ENCODE data around the gene PIP4K2C. TPM values are rescaled to one million over a fixed set of nuclear protein-coding genes. Genes with fewer than 3 reads are reported as not detected.
A peak's percentile ranks its signal among the peaks of the same experiment; 100 is the strongest.

The PIP4K2C gene
- total and polyA plus RNA-seq, 4 experiments from 2014 or later: 30.4 to 45.0 (median 34.2) TPM

DNA sequence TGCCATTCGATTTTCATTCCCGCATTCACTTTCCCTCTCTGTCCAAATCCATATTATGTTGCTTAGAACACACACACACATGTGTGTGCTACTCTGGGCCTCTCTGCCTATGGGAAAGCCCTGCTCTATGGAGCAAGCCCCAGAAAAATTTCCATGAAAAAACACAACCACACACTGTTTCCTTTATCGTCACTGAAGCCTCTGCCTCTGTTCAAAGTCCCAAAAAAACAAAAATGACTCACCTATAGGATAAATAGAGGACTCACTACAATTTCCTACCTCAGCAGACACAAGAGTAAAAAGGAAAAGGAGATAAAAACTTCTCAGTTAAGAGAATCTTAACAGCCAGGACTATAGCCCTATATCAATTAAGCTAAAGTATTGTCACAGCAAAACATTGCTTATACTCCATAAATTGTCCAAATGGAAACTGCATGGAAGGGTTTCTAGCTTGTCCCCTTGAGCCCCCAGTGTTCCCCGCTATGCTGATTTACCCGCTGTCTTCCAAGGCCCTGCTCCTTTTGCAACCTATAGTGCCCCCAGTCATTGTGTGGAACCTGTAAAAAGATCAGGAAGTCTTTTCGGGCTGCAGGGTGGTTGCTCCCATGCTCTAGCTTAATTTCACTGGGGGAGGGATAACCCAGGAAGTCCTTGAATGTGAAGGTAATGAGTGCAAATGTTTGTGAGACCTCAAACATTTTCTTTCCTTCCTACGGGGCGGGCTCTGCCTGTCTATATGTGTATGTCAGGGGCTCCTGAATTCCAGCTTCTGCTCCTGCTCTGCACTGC, 11.1 kb upstream of the PIP4K2C start:
- H3K36me3 ChIP-seq (ENCODE audit: insufficient read depth, low read length): no peaks in the 10 kb centered on the region
- H3K4me1 ChIP-seq (ENCODE audit: insufficient read depth, low read length): no peaks in the 10 kb centered on the region
- ChIA-PET CTCF (ENCODE audit: partially characterized antibody) (interaction anchor here (1.0 to 6.8 kb wide), 5 partner anchors 28 to 121 kb away, joined by 3 to 124 read pairs (median 50); partner anchors contain the start of gene B4GALNT1), POLR2A (ENCODE audit: partially characterized antibody) (interaction anchor here (1.0 kb wide), 1 partner anchor 121 kb away, joined by 3 read pairs; no protein-coding TSS in a partner anchor)
- Mint-ChIP-seq H3K27me3 (peaks cover 6 to 9% of the 10 kb centered on the region in 2 donors), H3K4me3 (no peak overlapping the region), H3K9me3 (no peaks in the 10 kb centered on the region), H3K27ac (peak overlapping the region in 2 of 7 donors; percentile 31 to 46), H3K36me3 (no peaks in the 10 kb centered on the region), H3K4me1 (peaks cover 3 to 7% (median 5%) of the 10 kb centered on the region in 4 donors)
- no peaks in the 10 kb centered on the region for H3K27me3 ChIP-seq (ENCODE audit: insufficient read depth, low read length)
- no peaks in the 10 kb centered on the region for H3K9me3 ChIP-seq (ENCODE audit: control insufficient read depth in 1 of 2, low read length in 2 of 2)
- no peak overlapping the region for H3K27ac ChIP-seq (ENCODE audit: low read depth, low read length)
- DNase-seq: no peak
- intact Hi-C loops (cut with micrococcal nuclease): no loop called here
- H3K4me3 ChIP-seq (ENCODE audit: low read length in 2 of 2): no peak overlapping the region

DNA sequence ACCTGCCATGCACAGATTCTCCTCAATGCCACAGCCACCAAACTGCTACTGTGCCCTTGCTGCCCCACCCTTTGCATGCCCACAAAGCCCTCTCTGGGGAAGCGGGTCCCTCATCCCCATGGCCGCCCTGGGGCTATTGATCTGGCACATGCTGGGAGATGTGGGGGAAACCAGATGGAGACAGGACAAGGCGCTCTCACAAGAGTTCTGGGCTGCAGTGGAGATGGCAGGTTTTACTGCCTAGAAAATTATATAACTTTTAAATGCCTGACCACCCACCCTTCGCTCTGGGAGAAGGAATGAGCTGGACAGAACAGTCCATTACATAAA, 10.6 kb upstream of the PIP4K2C start:
- no peak overlapping the region for H3K4me3 Mint-ChIP-seq
- Histone ChIP-seq H3K27me3 (ENCODE audit: insufficient read depth, low read length) (no peaks in the 10 kb centered on the region), H3K27ac (ENCODE audit: low read depth, low read length) (no peak overlapping the region), H3K36me3 (ENCODE audit: insufficient read depth, low read length) (no peaks in the 10 kb centered on the region), H3K4me3 (ENCODE audit: low read length in 2 of 2) (no peak overlapping the region), H3K4me1 (ENCODE audit: insufficient read depth, low read length) (no peaks in the 10 kb centered on the region), H3K9me3 (ENCODE audit: control insufficient read depth in 1 of 2, low read length in 2 of 2) (no peaks in the 10 kb centered on the region)
- H3K4me1 Mint-ChIP-seq: peaks cover 3 to 7% (median 5%) of the 10 kb centered on the region in 4 donors
- DNase-seq: no peak
- H3K27me3 Mint-ChIP-seq: peaks cover 6 to 9% of the 10 kb centered on the region in 2 donors
- POLR2A ChIA-PET (ENCODE audit: partially characterized antibody): interaction anchor here (1.0 to 1.2 kb wide), 2 partner anchors 11 to 122 kb away, joined by 3 read pairs; partner anchors contain the start of gene PIP4K2C
- peak overlapping the region in 2 of 7 donors; percentile 31 to 46 for H3K27ac Mint-ChIP-seq
- no peaks in the 10 kb centered on the region for H3K36me3 Mint-ChIP-seq
- CTCF ChIA-PET (ENCODE audit: partially characterized antibody): interaction anchor here (0.8 to 6.8 kb wide), 6 partner anchors 10 to 122 kb away, joined by 3 to 124 read pairs (median 28); partner anchors contain the start of gene B4GALNT1
- intact Hi-C loops (cut with micrococcal nuclease): no loop called here
- H3K9me3 Mint-ChIP-seq: peaks cover 0 to 2% (median 0%) of the 10 kb centered on the region in 8 donors

DNA sequence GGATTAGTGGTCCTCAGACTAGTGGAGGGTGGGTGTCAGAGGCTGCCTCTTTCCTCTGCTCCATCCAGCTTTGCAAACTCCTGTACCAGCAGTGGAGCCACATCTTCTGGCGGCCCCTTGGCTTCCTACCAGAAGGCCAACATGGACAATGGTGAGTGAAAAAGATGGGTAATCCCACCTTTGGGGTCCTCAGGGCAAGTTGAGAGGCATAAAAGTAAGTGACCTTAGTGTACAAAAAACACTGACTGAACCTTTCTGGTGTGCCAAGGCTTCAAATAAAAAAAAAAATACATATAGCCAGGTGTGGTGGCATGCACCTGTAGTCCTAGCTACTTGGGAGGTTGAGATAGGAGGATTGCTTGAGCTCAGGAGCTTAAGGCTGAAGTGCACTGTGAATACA, 9.2 kb upstream of the PIP4K2C start:
- no peak for DNase-seq
- H3K4me1 Mint-ChIP-seq: peaks cover 3 to 7% (median 5%) of the 10 kb centered on the region in 4 donors
- peaks cover 0 to 2% (median 0%) of the 10 kb centered on the region in 8 donors for H3K9me3 Mint-ChIP-seq
- H3K36me3 ChIP-seq (ENCODE audit: insufficient read depth, low read length): no peaks in the 10 kb centered on the region
- CTCF ChIA-PET (ENCODE audit: partially characterized antibody): interaction anchor here (0.9 to 6.8 kb wide), 13 partner anchors 11 to 160 kb away, joined by 3 to 124 read pairs (median 4); partner anchors contain the start of genes B4GALNT1 and PIP4K2C
- no peaks in the 10 kb centered on the region for H3K36me3 Mint-ChIP-seq
- intact Hi-C loops (cut with micrococcal nuclease): loop anchor here (2.0 kb wide), 1 partner anchor 201 kb away; the partner anchor contains the start of gene TSFM
- H3K4me1 ChIP-seq (ENCODE audit: insufficient read depth, low read length): no peaks in the 10 kb centered on the region
- no peak overlapping the region for H3K27ac ChIP-seq (ENCODE audit: low read depth, low read length)
- no peaks in the 10 kb centered on the region for H3K9me3 ChIP-seq (ENCODE audit: control insufficient read depth in 1 of 2, low read length in 2 of 2)
- no peak overlapping the region for H3K4me3 ChIP-seq (ENCODE audit: low read length in 2 of 2)
- H3K27ac Mint-ChIP-seq: no peak overlapping the region
- no peaks in the 10 kb centered on the region for H3K27me3 ChIP-seq (ENCODE audit: insufficient read depth, low read length)
- H3K4me3 Mint-ChIP-seq: no peak overlapping the region
- H3K27me3 Mint-ChIP-seq: peaks cover 6 to 9% of the 10 kb centered on the region in 2 donors
- POLR2A ChIA-PET (ENCODE audit: partially characterized antibody): interaction anchor here (1.2 kb wide), 1 partner anchor 9 kb away, joined by 3 read pairs; the partner anchor contains the start of gene PIP4K2C

DNA sequence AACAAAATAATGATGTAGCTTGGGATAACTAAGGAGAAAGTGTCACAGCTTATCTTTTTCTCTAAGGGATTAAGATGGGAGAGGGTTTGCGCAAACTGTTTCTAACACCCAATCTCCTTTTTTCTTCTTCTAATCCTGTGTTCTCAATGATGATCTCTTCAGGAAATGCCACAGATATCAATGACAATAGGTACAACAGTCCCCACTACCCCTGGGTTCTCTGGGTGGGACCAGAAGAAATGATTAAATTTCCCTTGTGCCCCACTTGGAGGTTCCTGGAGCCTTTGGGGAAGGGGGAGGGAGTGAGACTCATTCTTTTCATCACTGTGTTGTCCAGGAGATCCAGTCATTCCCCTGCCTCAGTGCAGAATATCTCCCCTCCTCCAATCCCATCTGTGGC, 8.6 kb upstream of the PIP4K2C start:
- Histone ChIP-seq H3K36me3 (ENCODE audit: insufficient read depth, low read length) (no peaks in the 10 kb centered on the region), H3K4me1 (ENCODE audit: insufficient read depth, low read length) (no peaks in the 10 kb centered on the region), H3K9me3 (ENCODE audit: control insufficient read depth in 1 of 2, low read length in 2 of 2) (no peaks in the 10 kb centered on the region), H3K27ac (ENCODE audit: low read depth, low read length) (no peak overlapping the region), H3K27me3 (ENCODE audit: insufficient read depth, low read length) (no peaks in the 10 kb centered on the region), H3K4me3 (ENCODE audit: low read length in 2 of 2) (no peak overlapping the region)
- CTCF ChIA-PET (ENCODE audit: partially characterized antibody): interaction anchor here (0.7 to 6.8 kb wide), 28 partner anchors 7 to 322 kb away, joined by 3 to 124 read pairs (median 4); partner anchors contain the start of genes ARHGEF25, B4GALNT1, DTX3 and GLI1
- intact Hi-C loops (cut with micrococcal nuclease): loop anchor here (2.0 kb wide), 1 partner anchor 200 kb away; the partner anchor contains the start of gene TSFM
- Mint-ChIP-seq H3K36me3 (no peaks in the 10 kb centered on the region), H3K27ac (no peak overlapping the region), H3K27me3 (peaks cover 6 to 9% of the 10 kb centered on the region in 2 donors), H3K9me3 (peaks cover 0 to 2% (median 0%) of the 10 kb centered on the region in 8 donors), H3K4me3 (no peak overlapping the region), H3K4me1 (peaks cover 3 to 7% (median 5%) of the 10 kb centered on the region in 4 donors)
- DNase-seq: no peak
- POLR2A ChIA-PET (ENCODE audit: partially characterized antibody): interaction anchor here (1.3 to 2.4 kb wide), 3 partner anchors 38 to 111 kb away, joined by 4 to 11 read pairs (median 5); partner anchors contain the start of gene OS9

DNA sequence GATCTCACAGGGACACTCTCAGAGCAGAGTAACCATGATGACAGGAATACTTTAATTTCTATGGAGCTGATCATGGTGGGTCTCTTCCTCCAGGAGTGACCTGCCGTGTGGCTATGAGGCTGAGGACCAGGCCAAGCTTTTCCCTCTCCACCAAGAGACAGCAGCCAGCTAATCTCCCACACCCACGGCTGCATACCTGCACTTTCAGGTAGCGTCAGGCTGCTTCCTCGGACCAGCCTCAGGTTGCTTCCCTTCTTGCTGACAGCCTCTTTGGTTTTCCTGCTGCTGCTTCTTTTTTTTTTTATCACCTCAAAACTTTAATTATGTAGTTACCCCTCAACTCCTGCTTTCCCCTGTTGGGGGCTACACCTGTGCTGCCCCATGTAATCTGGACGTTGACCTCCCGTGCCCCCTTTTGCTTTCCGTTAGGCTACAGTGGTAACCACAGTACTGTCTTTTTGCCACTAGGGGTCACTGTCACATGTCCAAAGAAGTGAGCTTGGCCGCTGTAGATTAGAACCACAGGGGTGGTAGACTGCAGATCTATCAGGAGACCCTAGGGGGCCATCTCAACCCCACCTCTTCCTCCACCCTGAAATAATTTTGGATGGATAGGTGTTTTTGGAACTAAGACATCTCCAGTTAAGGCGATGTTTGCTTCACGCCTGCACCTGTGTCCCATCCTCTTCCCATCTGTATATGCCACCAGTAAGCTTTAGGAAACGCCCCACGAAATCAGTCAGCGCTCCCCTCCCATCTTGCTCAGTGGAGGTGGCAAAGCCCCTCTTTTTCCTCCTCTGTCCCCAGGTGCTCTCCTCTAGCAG, 7.8 kb upstream of the PIP4K2C start:
- intact Hi-C loops (cut with micrococcal nuclease): loop anchor here (1.0 to 2.0 kb wide), 8 partner anchors 8 to 322 kb away; partner anchors contain the start of genes B4GALNT1, MBD6, PIP4K2C and TSFM
- peak; percentile 70 to 77 (median 74) for DNase-seq
- Mint-ChIP-seq H3K36me3 (no peaks in the 10 kb centered on the region), H3K4me1 (peaks cover 3 to 7% (median 5%) of the 10 kb centered on the region in 4 donors), H3K27ac (peak overlapping the region in 2 of 7 donors; percentile 26 to 38), H3K9me3 (peaks cover 0 to 2% (median 0%) of the 10 kb centered on the region in 8 donors), H3K27me3 (peaks cover 6 to 9% of the 10 kb centered on the region in 2 donors), H3K4me3 (no peak overlapping the region)
- Histone ChIP-seq H3K36me3 (ENCODE audit: insufficient read depth, low read length) (no peaks in the 10 kb centered on the region), H3K4me1 (ENCODE audit: insufficient read depth, low read length) (no peaks in the 10 kb centered on the region), H3K9me3 (ENCODE audit: control insufficient read depth in 1 of 2, low read length in 2 of 2) (no peaks in the 10 kb centered on the region), H3K27ac (ENCODE audit: low read depth, low read length) (no peak overlapping the region), H3K4me3 (ENCODE audit: low read length in 2 of 2) (no peak overlapping the region), H3K27me3 (ENCODE audit: insufficient read depth, low read length) (no peaks in the 10 kb centered on the region)
- CTCF ChIA-PET (ENCODE audit: partially characterized antibody): interaction anchor here (0.6 to 6.8 kb wide), 35 partner anchors 8 to 323 kb away, joined by 3 to 124 read pairs (median 4); partner anchors contain the start of genes ARHGEF25, B4GALNT1, DTX3 and GLI1
- POLR2A ChIA-PET (ENCODE audit: partially characterized antibody): interaction anchor here (0.9 to 2.4 kb wide), 4 partner anchors 10 to 110 kb away, joined by 3 to 11 read pairs (median 4); partner anchors contain the start of gene OS9

DNA sequence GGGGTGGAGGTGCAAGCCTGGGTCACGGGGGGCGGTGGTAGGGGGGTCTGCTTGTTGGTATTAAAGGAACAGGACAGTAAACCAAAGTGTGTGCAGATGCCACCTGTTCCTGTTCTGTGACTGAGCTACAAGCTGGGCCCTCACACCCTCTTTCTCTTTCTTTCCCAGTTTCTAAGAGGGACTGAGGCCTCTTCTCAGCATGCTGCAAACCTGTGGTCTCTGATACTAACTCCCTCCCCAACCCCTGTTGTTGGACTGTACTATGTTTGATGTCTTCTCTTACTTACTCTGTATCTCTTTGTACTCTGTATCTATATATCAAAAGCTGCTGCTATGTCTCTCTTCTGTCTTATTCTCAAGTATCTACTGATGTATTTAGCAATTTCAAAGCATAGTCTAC, 6.9 kb upstream of the PIP4K2C start:
- Histone ChIP-seq H3K36me3 (ENCODE audit: insufficient read depth, low read length) (no peaks in the 10 kb centered on the region), H3K9me3 (ENCODE audit: control insufficient read depth in 1 of 2, low read length in 2 of 2) (no peaks in the 10 kb centered on the region), H3K4me3 (ENCODE audit: low read length in 2 of 2) (no peak overlapping the region), H3K27ac (ENCODE audit: low read depth, low read length) (no peak overlapping the region), H3K27me3 (ENCODE audit: insufficient read depth, low read length) (no peaks in the 10 kb centered on the region), H3K4me1 (ENCODE audit: insufficient read depth, low read length) (no peaks in the 10 kb centered on the region)
- intact Hi-C loops (cut with micrococcal nuclease): no loop called here
- DNase-seq: no peak
- ChIA-PET CTCF (ENCODE audit: partially characterized antibody) (interaction anchor here (0.6 to 6.8 kb wide), 33 partner anchors 7 to 322 kb away, joined by 3 to 124 read pairs (median 5); partner anchors contain the start of genes B4GALNT1, DTX3, GLI1 and OS9), POLR2A (ENCODE audit: partially characterized antibody) (interaction anchor here (0.9 to 2.4 kb wide), 4 partner anchors 9 to 157 kb away, joined by 3 to 11 read pairs (median 4); no protein-coding TSS in a partner anchor)
- no peak overlapping the region for H3K27ac Mint-ChIP-seq
- H3K4me3 Mint-ChIP-seq: no peak overlapping the region
- H3K36me3 Mint-ChIP-seq: no peaks in the 10 kb centered on the region
- peaks cover 0 to 2% (median 0%) of the 10 kb centered on the region in 8 donors for H3K9me3 Mint-ChIP-seq
- peaks cover 6 to 9% of the 10 kb centered on the region in 2 donors for H3K27me3 Mint-ChIP-seq
- H3K4me1 Mint-ChIP-seq: peaks cover 3 to 7% (median 5%) of the 10 kb centered on the region in 4 donors

Measured in CD4-positive, alpha-beta memory T cell (primary cell).